Left forelimb (tissue), 1 donor: Measurements from ENCODE around the gene DYNC1LI2.

ENCODE experiments used
- DNase-seq: peaks from one replicate; pipeline ENCODE4 v3.0.0-alpha.2; 2018; ENCODE audit warnings: low spot score

The DYNC1LI2 gene

GRCh38 chr16:66740010-66740409 is 11.4 kb downstream of the DYNC1LI2 start:
- DNase-seq: no peak

GRCh38 chr16:66735891-66736290 is 15.5 kb downstream of the DYNC1LI2 start:
- DNase-seq: no peak

- DNase-seq: no peak
Observed at GRCh38 chr16:66731101-66731500, 20.3 kb downstream of the DYNC1LI2 start.

- no peak for DNase-seq
Observed at GRCh38 chr16:66728804-66729203, 22.6 kb downstream of the DYNC1LI2 start.

- DNase-seq: no peak
Observed at GRCh38 chr16:66728117-66728787, 23.2 kb downstream of the DYNC1LI2 start.

- DNase-seq: no peak
Observed at GRCh38 chr16:66720766-66721165, 30.6 kb downstream of the DYNC1LI2 start.

- no peak for DNase-seq
Observed at GRCh38 chr16:66719246-66719645, 32.2 kb downstream of the DYNC1LI2 start.

- no peak for DNase-seq
Observed at GRCh38 chr16:66717776-66718175, 33.6 kb downstream of the DYNC1LI2 start.

- DNase-seq: no peak
Observed at GRCh38 chr16:66717112-66717675, 34.2 kb downstream of the DYNC1LI2 start.

GRCh38 chr16:66714654-66715307 is 36.6 kb downstream of the DYNC1LI2 start:
- DNase-seq: no peak

- no peak for DNase-seq
Observed at GRCh38 chr16:66714062-66714461, 37.3 kb downstream of the DYNC1LI2 start.

GRCh38 chr16:66713076-66713475 is 38.3 kb downstream of the DYNC1LI2 start:
- no peak for DNase-seq

GRCh38 chr16:66712512-66712911 is 38.9 kb downstream of the DYNC1LI2 start:
- no peak for DNase-seq

GRCh38 chr16:66711581-66711980 is 39.8 kb downstream of the DYNC1LI2 start:
- no peak for DNase-seq

GRCh38 chr16:66706506-66706880 is 44.9 kb downstream of the DYNC1LI2 start:
- no peak for DNase-seq

GRCh38 chr16:66705790-66706505 is 45.5 kb downstream of the DYNC1LI2 start:
- DNase-seq: no peak

GRCh38 chr16:66703406-66704215 is 47.8 kb downstream of the DYNC1LI2 start:
- no peak for DNase-seq

GRCh38 chr16:66701516-66701915 is 49.9 kb downstream of the DYNC1LI2 start:
- DNase-seq: no peak

GRCh38 chr16:66701026-66701425 is 50.4 kb downstream of the DYNC1LI2 start:
- no peak for DNase-seq

- DNase-seq: no peak
Observed at GRCh38 chr16:66699898-66700297, 51.5 kb downstream of the DYNC1LI2 start.

- no peak for DNase-seq
Observed at GRCh38 chr16:66698046-66698445, 53.4 kb downstream of the DYNC1LI2 start.
